Astrocyte of the cerebellum (primary cell): Measurements from ENCODE around the gene TNFRSF4.

Experiments
- DNase-seq: peaks from one replicate; pipeline ENCODE4 v3.0.0-alpha.2; 2011; ENCODE audit warnings: low read depth
- H3K4me3 ChIP-seq: 2 replicates; pipeline ENCODE4 v1.5.1; 2011; ENCODE audit warnings: mild to moderate bottlenecking, low read depth, low read length, moderate library complexity
- in situ Hi-C: cut with HindIII; loops from 2 replicates; pipeline ENCODE4 v1.10.0; 2017; ENCODE audit warnings: low sequenced_read_pairs
- TF ChIP-seq, protein P1 (sequence below): IDR thresholded peaks from 2 replicates; pipeline ENCODE4 v1.5.1; 2012; ENCODE audit warnings: low read length, low read depth, moderate library complexity, mild to moderate bottlenecking; ENCODE audit errors: missing control alignments

TNFRSF4 gene

DNA sequence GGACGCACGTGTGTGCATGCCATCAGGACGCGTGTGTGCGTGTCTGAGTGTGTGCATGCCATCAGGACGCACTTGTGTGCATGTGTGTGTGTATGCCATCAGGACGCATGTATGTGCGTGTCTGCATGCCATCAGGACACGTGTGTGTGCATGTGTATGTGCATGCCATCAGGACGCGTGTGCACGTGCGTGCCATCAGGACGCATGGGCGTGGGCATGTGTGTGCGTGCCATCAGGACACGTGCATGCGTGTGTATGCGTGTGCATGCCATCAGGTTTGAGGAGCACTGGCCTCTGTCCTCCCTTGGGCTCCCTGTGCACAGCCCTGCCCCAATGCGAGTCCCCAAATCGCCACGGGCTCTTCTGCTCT lies 45.2 kb upstream of the TNFRSF4 start:
- in situ Hi-C loops = no loop called here
- H3K4me3 ChIP-seq = no peak overlapping the region
- TF ChIP-seq, protein P1, sequence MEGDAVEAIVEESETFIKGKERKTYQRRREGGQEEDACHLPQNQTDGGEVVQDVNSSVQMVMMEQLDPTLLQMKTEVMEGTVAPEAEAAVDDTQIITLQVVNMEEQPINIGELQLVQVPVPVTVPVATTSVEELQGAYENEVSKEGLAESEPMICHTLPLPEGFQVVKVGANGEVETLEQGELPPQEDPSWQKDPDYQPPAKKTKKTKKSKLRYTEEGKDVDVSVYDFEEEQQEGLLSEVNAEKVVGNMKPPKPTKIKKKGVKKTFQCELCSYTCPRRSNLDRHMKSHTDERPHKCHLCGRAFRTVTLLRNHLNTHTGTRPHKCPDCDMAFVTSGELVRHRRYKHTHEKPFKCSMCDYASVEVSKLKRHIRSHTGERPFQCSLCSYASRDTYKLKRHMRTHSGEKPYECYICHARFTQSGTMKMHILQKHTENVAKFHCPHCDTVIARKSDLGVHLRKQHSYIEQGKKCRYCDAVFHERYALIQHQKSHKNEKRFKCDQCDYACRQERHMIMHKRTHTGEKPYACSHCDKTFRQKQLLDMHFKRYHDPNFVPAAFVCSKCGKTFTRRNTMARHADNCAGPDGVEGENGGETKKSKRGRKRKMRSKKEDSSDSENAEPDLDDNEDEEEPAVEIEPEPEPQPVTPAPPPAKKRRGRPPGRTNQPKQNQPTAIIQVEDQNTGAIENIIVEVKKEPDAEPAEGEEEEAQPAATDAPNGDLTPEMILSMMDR = no peak
- no peak for DNase-seq

GRCh38 chr1:1256956-1257871 lies 43.3 kb upstream of the TNFRSF4 start:
- H3K4me3 ChIP-seq = no peak overlapping the region
- TF ChIP-seq, protein P1 = no peak
- no peak for DNase-seq
- in situ Hi-C loops = no loop called here

- TF ChIP-seq, protein P1 = no peak
- in situ Hi-C loops = no loop called here
- DNase-seq = no peak
- no peak overlapping the region for H3K4me3 ChIP-seq
These were observed 41.7 kb upstream of the TNFRSF4 start for GRCh38 chr1:1255611-1256010.

GRCh38 chr1:1255078-1255477 lies 41.1 kb upstream of the TNFRSF4 start:
- TF ChIP-seq, protein P1 = no peak
- in situ Hi-C loops = no loop called here
- no peak for DNase-seq
- no peak overlapping the region for H3K4me3 ChIP-seq

- no peak for DNase-seq
- in situ Hi-C loops = no loop called here
- no peak overlapping the region for H3K4me3 ChIP-seq
- TF ChIP-seq, protein P1 = no peak
These were observed 40.7 kb upstream of the TNFRSF4 start for GRCh38 chr1:1254667-1254998.

- no peak overlapping the region for H3K4me3 ChIP-seq
- no peak for DNase-seq
- TF ChIP-seq, protein P1 = no peak
- in situ Hi-C loops = no loop called here
These were observed 40.2 kb upstream of the TNFRSF4 start for GRCh38 chr1:1253972-1254666.
